HG02623 (cell line): ENCODE data around the gene MRPL28.

Experiments
- ATAC-seq: cut with Tn5 transposase; IDR thresholded peaks from one replicate; pipeline ENCODE4 v1.9.1; 2021; ENCODE audit warnings: moderate library complexity; ENCODE audit not compliant: unreplicated experiment

MRPL28 gene

GRCh38 chr16:318628-319027 lies 51.7 kb downstream of the MRPL28 start:
- ATAC-seq: no peak

- no peak for ATAC-seq
Measured at GRCh38 chr16:317583-317982, 52.8 kb downstream of the MRPL28 start.
